ENCODE measurements around the gene IKBKG.
A peak's percentile ranks its signal among the peaks of the same experiment; 100 is the strongest.
"Not testable (repeated sequence)": the region's sequence is repeated elsewhere in the genome, so short reads cannot be mapped to it uniquely, and the experiment has no call there.

The IKBKG gene

GRCh38 chrX:154547245-154548027, at the start of gene IKBKG:
Gene IKBKG, plus strand, starts transcription at chrX:154547620. Its CDS starts 4,383 bp downstream, at chrX:154552003.
- peak; percentile 87 for DNase-seq

- DNase-seq, result not testable (repeated sequence)
These were observed 46.0 kb upstream of the IKBKG start for GRCh38 chrX:154501423-154501822.

- DNase-seq, result no peak
These were observed 45.3 kb upstream of the IKBKG start for GRCh38 chrX:154502098-154502497.

GRCh38 chrX:154502989-154503388, 44.4 kb upstream of the IKBKG start:
- DNase-seq, result no peak

GRCh38 chrX:154505734-154506133, 41.7 kb upstream of the IKBKG start:
- no peak for DNase-seq

- no peak for DNase-seq
These were observed 40.7 kb upstream of the IKBKG start for GRCh38 chrX:154506483-154507332.

GRCh38 chrX:154507673-154508383, 39.6 kb upstream of the IKBKG start:
- DNase-seq, result no peak

GRCh38 chrX:154508384-154508745, 39.1 kb upstream of the IKBKG start:
- DNase-seq, result no peak

- DNase-seq, result no peak
These were observed 38.0 kb upstream of the IKBKG start for GRCh38 chrX:154509455-154509854.

GRCh38 chrX:154511761-154512160, 35.7 kb upstream of the IKBKG start:
- DNase-seq, result no peak

- no peak for DNase-seq
These were observed 34.4 kb upstream of the IKBKG start for GRCh38 chrX:154512879-154513553.

GRCh38 chrX:154513716-154514115, 33.7 kb upstream of the IKBKG start:
- DNase-seq, result no peak

GRCh38 chrX:154515090-154515965, 32.1 kb upstream of the IKBKG start:
- peak; percentile 27 for DNase-seq

GRCh38 chrX:154515966-154516655, 31.3 kb upstream of the IKBKG start, which contains the start of gene FAM3A:
Gene FAM3A, minus strand, starts transcription at chrX:154516232. Its CDS starts 460 bp downstream, at chrX:154515772.
- DNase-seq, result peak; percentile 88

GRCh38 chrX:154516656-154517100, 30.7 kb upstream of the IKBKG start:
- DNase-seq, result no peak

- no peak for DNase-seq
These were observed 30.2 kb upstream of the IKBKG start for GRCh38 chrX:154517101-154517781.

GRCh38 chrX:154519389-154519788, 28.0 kb upstream of the IKBKG start:
- DNase-seq, result no peak

GRCh38 chrX:154525606-154526490, 21.6 kb upstream of the IKBKG start:
- DNase-seq, result no peak
